ENCODE results near the gene FGF11. TPM values are rescaled to one million over a fixed set of nuclear protein-coding genes. Genes with fewer than 3 reads are reported as not detected.
A peak's percentile ranks its signal among the peaks of the same experiment; 100 is the strongest.

Gene FGF11
- total and polyA plus RNA-seq, 2 of the 13 experiments (the other 11 are each of a cell fraction or from before 2014, with no cell fraction given) = 0.20 to 7.6 TPM

GRCh38 chr17:7483255-7484066, 44.1 kb downstream of the FGF11 start (continued):
- TF ChIP-seq, protein P1, sequence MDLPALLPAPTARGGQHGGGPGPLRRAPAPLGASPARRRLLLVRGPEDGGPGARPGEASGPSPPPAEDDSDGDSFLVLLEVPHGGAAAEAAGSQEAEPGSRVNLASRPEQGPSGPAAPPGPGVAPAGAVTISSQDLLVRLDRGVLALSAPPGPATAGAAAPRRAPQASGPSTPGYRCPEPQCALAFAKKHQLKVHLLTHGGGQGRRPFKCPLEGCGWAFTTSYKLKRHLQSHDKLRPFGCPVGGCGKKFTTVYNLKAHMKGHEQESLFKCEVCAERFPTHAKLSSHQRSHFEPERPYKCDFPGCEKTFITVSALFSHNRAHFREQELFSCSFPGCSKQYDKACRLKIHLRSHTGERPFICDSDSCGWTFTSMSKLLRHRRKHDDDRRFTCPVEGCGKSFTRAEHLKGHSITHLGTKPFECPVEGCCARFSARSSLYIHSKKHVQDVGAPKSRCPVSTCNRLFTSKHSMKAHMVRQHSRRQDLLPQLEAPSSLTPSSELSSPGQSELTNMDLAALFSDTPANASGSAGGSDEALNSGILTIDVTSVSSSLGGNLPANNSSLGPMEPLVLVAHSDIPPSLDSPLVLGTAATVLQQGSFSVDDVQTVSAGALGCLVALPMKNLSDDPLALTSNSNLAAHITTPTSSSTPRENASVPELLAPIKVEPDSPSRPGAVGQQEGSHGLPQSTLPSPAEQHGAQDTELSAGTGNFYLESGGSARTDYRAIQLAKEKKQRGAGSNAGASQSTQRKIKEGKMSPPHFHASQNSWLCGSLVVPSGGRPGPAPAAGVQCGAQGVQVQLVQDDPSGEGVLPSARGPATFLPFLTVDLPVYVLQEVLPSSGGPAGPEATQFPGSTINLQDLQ (CRISPR knock-in tag; IDR thresholded peaks at IDR 0.05) = peak; percentile 16; the same call in 1 of the 2 replicates
- TF ChIP-seq MAFK (conservative IDR thresholded peaks at IDR 0.05 in 1 of 2, IDR thresholded peaks at IDR 0.05 in 1 of 2; ENCODE audit: low read length in 2 of 2) (peak in 1 of 2 experiments; percentile 37; a peak in 2 of 4 replicates), TAF1 (CRISPR knock-in tag; IDR thresholded peaks at IDR 0.05) (0 out of 2 replicates have a peak, but pooled peaks have one; percentile 24), ZNF274 (CRISPR knock-in tag; IDR thresholded peaks at IDR 0.05) (0 out of 2 replicates have a peak, but pooled peaks have one; percentile 35), CBX5 (CRISPR knock-in tag; IDR thresholded peaks at IDR 0.05; ENCODE audit: borderline replicate concordance) (peak; percentile 16; the same call in 1 of the 2 replicates), ZNF687 (CRISPR knock-in tag; IDR thresholded peaks at IDR 0.05) (peak; percentile 73), PTBP1 (IDR thresholded peaks at IDR 0.05; ENCODE audit: low read depth, low read length, poor library complexity, severe bottlenecking) (no peak), JUND (CRISPR knock-in tag; IDR thresholded peaks at IDR 0.05) (no peak), ADNP (CRISPR knock-in tag; IDR thresholded peaks at IDR 0.05) (no peak), NFYB (CRISPR knock-in tag; IDR thresholded peaks at IDR 0.05) (no peak), ZNF281 (CRISPR knock-in tag; IDR thresholded peaks at IDR 0.05; ENCODE audit: borderline replicate concordance) (peak; percentile 94), EED (CRISPR knock-in tag; IDR thresholded peaks at IDR 0.05) (0 out of 2 replicates have a peak, but pooled peaks have one; percentile 23), CBFB (CRISPR knock-in tag; IDR thresholded peaks at IDR 0.05) (peak; percentile 6; the same call in 1 of the 2 replicates), ZNF713 (CRISPR knock-in tag; IDR thresholded peaks at IDR 0.05) (no peak), ZBTB7B (CRISPR knock-in tag; IDR thresholded peaks at IDR 0.05) (peak; percentile 18), IKZF1 (IDR thresholded peaks at IDR 0.05) (no peak), ZNF33A (CRISPR knock-in tag; IDR thresholded peaks at IDR 0.05; ENCODE audit: borderline replicate concordance) (no peak), ZNF530 (CRISPR knock-in tag; IDR thresholded peaks at IDR 0.05; ENCODE audit: low read depth) (no peak)
- TF ChIP-seq, protein P2, sequence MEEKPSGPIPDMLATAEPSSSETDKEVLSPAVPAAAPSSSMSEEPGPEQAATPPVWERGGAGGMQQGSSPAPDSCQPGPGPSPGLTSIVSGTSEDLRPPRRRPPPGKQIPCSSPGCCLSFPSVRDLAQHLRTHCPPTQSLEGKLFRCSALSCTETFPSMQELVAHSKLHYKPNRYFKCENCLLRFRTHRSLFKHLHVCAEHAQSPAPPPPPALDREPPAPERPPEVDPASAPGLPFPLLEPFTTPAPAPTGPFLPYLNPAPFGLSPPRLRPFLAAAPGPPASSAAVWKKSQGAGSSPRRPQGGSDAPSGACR (CRISPR knock-in tag; IDR thresholded peaks at IDR 0.05) = peak; percentile 83

Data from HepG2 (cell line).